ACC112 (cell line): ENCODE measurements around the gene SMYD4.
A peak's percentile ranks its signal among the peaks of the same experiment; 100 is the strongest.
"Not testable (repeated sequence)": the region's sequence is repeated elsewhere in the genome, so short reads cannot be mapped to it uniquely, and the experiment has no call there.

ENCODE experiments used
- H2AFZ ChIP-seq: fragments of 200-600 bp; sonication (generic); one replicate; pipeline ENCODE4 v1.6.0; 2017; ENCODE audit warnings: antibody characterized with exemption, low read length; ENCODE audit not compliant: unreplicated experiment
- H3K27ac ChIP-seq: fragments of 200-600 bp; sonication (generic); 2 replicates; pipeline ENCODE4 v1.5.1; 2014; ENCODE audit warnings: low read depth, mild to moderate bottlenecking, antibody characterized with exemption, low read length, moderate library complexity
- H3K27me3 ChIP-seq: fragments of 200-600 bp; sonication (generic); 2 replicates; pipeline ENCODE4 v1.6.1; 2014; ENCODE audit warnings: mild to moderate bottlenecking, antibody characterized with exemption, low read length, moderate library complexity, mixed read lengths; ENCODE audit not compliant: insufficient read depth
- H3K36me3 ChIP-seq: fragments of 200-600 bp; sonication (generic); 2 replicates; pipeline ENCODE4 v1.6.1; 2016; ENCODE audit warnings: mild to moderate bottlenecking, antibody characterized with exemption, low read length, moderate library complexity, mixed read lengths; ENCODE audit not compliant: insufficient read depth
- H3K4me1 ChIP-seq: fragments of 200-600 bp; sonication (generic); one replicate; pipeline ENCODE4 v1.6.1; 2016; ENCODE audit warnings: low read length, mixed read lengths; ENCODE audit not compliant: insufficient read depth, unreplicated experiment, control insufficient read depth
- H3K4me3 ChIP-seq: fragments of 200-600 bp; sonication (generic); 2 replicates; pipeline ENCODE4 v1.5.1; 2014; ENCODE audit warnings: mild to moderate bottlenecking, low read depth, low read length
- H3K79me2 ChIP-seq: fragments of 200-600 bp; sonication (generic); one replicate; pipeline ENCODE4 v1.6.0; 2016; ENCODE audit warnings: low read length; ENCODE audit not compliant: control insufficient read depth, unreplicated experiment, insufficient read depth

SMYD4 gene

GRCh38 chr17:1783834-1784611 is 45.7 kb downstream of the SMYD4 start:
- Histone ChIP-seq H3K79me2 (peaks cover 5% of the 10 kb centered on the region), H3K27ac (peak overlapping the region; percentile 84), H3K4me1 (peaks cover 49% of the 10 kb centered on the region), H3K27me3 (no peaks in the 10 kb centered on the region), H3K36me3 (peaks cover 9% of the 10 kb centered on the region; the same call in 1 of the 2 replicates), H2AFZ (no peak overlapping the region), H3K4me3 (0 out of 2 replicates have a peak overlapping the region, but pooled peaks have one; percentile 32)

DNA sequence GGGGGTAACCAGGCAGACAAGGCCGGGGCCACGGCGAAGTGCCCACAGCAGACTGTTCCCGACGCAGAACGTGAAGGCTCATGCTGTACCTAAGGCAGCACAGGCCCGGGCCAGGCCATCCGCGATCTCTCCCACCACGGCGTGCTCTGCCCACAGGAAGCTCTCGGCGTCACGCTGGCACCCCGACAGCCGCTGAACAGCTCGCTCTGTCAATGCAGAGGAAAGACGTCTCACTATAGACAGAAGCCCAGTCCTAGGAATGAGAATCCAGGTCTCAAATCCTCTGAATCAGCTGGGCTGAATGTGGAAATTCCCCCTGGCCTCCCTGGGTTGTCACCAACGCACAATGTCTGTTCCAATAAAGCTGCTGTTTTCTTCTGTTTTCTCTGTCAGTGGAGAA is 46.4 kb downstream of the SMYD4 start:
- Histone ChIP-seq H3K36me3 (peaks cover 14% of the 10 kb centered on the region; the same call in 1 of the 2 replicates), H3K79me2 (no peaks in the 10 kb centered on the region)

GRCh38 chr17:1782171-1782567 is 47.5 kb downstream of the SMYD4 start:
- Histone ChIP-seq H3K4me1 (peaks cover 41% of the 10 kb centered on the region), H2AFZ (no peak overlapping the region), H3K27me3 (no peaks in the 10 kb centered on the region), H3K4me3 (no peak overlapping the region), H3K79me2 (no peaks in the 10 kb centered on the region), H3K27ac (peak overlapping the region; percentile 84), H3K36me3 (peaks cover 21% of the 10 kb centered on the region)

More for the DNA sequence above, 46.4 kb downstream of the SMYD4 start:
- Histone ChIP-seq H3K27ac (peak overlapping the region; percentile 84), H3K4me1 (peaks cover 49% of the 10 kb centered on the region), H3K4me3 (peak overlapping the region; percentile 32; the same call in 1 of the 2 replicates), H2AFZ (no peak overlapping the region), H3K27me3 (no peaks in the 10 kb centered on the region)

- peaks cover 35% of the 10 kb centered on the region for H3K36me3 ChIP-seq
Observed at GRCh38 chr17:1779571-1780131, 50.1 kb downstream of the SMYD4 start.

GRCh38 chr17:1776857-1777256 is 52.8 kb downstream of the SMYD4 start:
- no peak overlapping the region for H3K4me3 ChIP-seq
- peaks cover 35% of the 10 kb centered on the region for H3K36me3 ChIP-seq
- no peak overlapping the region for H3K27ac ChIP-seq
- H2AFZ ChIP-seq = no peak overlapping the region
- no peaks in the 10 kb centered on the region for H3K27me3 ChIP-seq
- peaks cover 23% of the 10 kb centered on the region for H3K4me1 ChIP-seq
- no peaks in the 10 kb centered on the region for H3K79me2 ChIP-seq

More at GRCh38 chr17:1779571-1780131, 50.1 kb downstream of the SMYD4 start:
- Histone ChIP-seq H3K4me3 (peak overlapping the region; percentile 60), H3K79me2 (no peaks in the 10 kb centered on the region), H3K27me3 (no peaks in the 10 kb centered on the region), H3K27ac (peak overlapping the region; percentile 95), H2AFZ (no peak overlapping the region), H3K4me1 (peaks cover 33% of the 10 kb centered on the region)

- Histone ChIP-seq H3K27ac (no peak overlapping the region), H3K27me3 (no peaks in the 10 kb centered on the region), H2AFZ (no peak overlapping the region), H3K4me3 (no peak overlapping the region), H3K4me1 (peaks cover 23% of the 10 kb centered on the region), H3K79me2 (no peaks in the 10 kb centered on the region), H3K36me3 (peaks cover 30% of the 10 kb centered on the region)
Observed at GRCh38 chr17:1776328-1776727, 53.4 kb downstream of the SMYD4 start.

DNA sequence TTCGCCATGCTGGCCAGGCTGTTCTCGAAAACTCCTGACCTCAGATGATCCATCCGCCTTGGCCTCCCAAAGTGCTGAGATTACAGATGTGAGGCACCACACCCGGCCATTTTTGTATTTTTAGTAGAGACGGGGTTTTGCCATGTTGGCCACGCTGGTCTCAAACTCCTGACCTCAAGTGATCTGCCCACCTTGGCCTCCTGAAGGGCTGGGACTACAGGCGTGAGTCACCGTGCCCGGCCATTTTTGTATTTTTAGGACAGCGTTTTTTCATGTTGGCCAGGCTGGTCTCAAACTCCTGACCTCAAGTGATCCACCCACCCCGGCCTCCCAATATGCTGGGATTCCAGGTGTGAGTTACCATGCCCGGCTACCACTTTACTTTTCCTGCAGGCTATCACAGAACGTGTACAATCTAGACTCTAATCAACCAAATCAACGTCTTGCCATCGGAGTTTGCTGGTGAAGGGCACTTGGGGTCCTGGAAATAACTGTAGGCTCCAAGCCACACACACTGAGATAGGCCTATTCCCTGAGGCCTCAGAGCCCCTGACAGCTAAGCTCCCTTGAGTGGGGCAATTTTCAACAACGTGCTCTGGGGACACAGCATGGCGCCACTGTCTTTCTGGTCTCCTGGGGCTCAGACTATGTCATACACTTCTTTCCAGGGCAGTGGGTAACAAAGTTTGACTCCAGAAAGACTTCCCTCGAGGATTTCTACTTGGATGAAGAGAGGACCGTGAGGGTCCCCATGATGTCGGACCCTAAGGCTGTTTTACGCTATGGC is 55.1 kb downstream of the SMYD4 start:
- Histone ChIP-seq H3K4me1 (peaks cover 16% of the 10 kb centered on the region), H2AFZ (no peak overlapping the region), H3K4me3 (no peak overlapping the region), H3K36me3 (peaks cover 26% of the 10 kb centered on the region), H3K79me2 (no peaks in the 10 kb centered on the region), H3K27me3 (no peaks in the 10 kb centered on the region), H3K27ac (no peak overlapping the region)

- peaks cover 10% of the 10 kb centered on the region for H3K4me1 ChIP-seq
- H3K36me3 ChIP-seq = peaks cover 26% of the 10 kb centered on the region
- H3K27ac ChIP-seq = peak overlapping the region; percentile 53
- H3K4me3 ChIP-seq = no peak overlapping the region
- H3K27me3 ChIP-seq = no peaks in the 10 kb centered on the region
- H2AFZ ChIP-seq = no peak overlapping the region
- H3K79me2 ChIP-seq = no peaks in the 10 kb centered on the region
Observed at GRCh38 chr17:1773696-1774181, 56.0 kb downstream of the SMYD4 start.

DNA sequence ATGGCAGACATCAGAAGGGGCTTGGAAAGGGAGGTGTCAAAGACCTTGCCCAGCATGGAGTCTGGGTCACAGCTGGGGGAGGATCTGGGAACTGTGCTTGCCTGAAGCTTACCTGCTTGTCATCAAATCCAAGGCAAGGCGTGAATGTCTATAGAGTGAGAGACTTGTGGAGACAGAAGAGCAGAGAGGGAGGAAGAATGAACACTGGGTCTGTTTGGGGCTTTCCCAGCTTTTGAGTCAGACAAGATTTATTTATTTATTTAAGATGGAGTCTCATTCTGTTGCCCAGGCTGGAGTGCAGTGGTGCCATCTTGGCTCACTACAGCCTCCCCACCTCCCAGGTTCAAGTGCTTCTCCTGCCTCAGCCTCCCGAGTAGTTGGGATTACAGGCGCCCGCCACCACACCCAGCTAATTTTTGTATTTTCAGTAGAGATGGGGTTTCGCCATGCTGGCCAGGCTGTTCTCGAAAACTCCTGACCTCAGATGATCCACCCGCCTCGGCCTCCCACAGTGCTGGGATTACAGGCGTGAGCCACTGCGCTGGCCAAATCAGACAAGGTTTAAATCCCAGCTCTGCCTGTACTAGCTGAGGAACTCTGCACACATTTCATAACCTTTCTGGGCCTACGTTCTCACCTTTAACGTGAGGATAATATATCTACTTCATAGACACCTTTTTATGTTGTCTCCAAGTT is 56.6 kb downstream of the SMYD4 start:
- H3K36me3 ChIP-seq = peaks cover 20% of the 10 kb centered on the region
- H3K4me3 ChIP-seq, H3K27me3 ChIP-seq, H3K79me2 ChIP-seq, H2AFZ ChIP-seq: not testable (repeated sequence)
- H3K4me1 ChIP-seq = peaks cover 10% of the 10 kb centered on the region
- peak overlapping the region; percentile 53 for H3K27ac ChIP-seq
